Measurements from ENCODE around the gene LDB2.

The LDB2 gene

DNA sequence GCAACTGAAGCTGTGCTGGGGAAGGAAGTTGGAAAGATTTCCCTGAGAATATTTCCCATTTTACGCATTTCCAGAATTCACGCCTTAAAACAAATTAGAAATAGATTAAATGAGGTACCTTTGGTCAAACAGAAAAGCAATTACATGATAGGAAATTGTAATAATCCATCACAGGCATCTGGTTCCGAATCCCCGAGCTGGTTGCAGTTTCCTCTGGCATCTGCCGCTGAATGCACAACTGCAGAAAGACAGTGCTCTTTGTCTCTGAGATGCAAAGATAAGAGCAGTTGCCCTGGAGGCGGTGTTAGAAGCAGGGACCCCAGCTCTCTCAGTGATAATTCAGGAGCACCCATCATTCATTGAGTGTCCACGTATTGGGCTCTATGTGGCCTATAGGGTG is 224.4 kb downstream of the LDB2 start:
- DNase-seq (ENCODE audit: low read depth, low spot score): no peak
- no peak overlapping the region for H3K4me3 ChIP-seq (ENCODE audit: low read length)

DNA sequence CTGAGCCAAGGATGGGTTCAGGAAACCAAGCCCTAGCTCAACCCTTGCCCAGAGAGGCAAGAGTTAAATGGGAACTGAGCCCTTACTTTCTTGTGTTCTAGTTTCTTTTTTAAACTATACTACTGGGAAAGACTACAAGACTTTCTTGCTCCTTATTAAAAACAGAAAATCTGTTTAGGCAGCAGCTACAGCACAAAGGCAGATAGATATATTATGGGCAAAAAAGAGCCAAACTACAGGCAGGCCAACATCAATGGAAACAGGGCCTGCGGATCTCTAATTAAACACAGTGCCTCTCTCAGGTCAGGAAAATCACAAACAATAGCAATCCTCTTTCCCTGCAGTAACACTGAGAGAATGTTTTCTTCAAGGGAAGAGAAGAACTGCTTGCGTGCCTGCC is 226.0 kb downstream of the LDB2 start:
- no peak overlapping the region for H3K4me3 ChIP-seq (ENCODE audit: low read length)
- DNase-seq (ENCODE audit: low read depth, low spot score): no peak

GRCh38 chr4:16671741-16672140 is 226.7 kb downstream of the LDB2 start:
- no peak overlapping the region for H3K4me3 ChIP-seq (ENCODE audit: low read length)
- DNase-seq (ENCODE audit: low read depth, low spot score): no peak

GRCh38 chr4:16670727-16671126 is 227.7 kb downstream of the LDB2 start:
- no peak for DNase-seq (ENCODE audit: low read depth, low spot score)
- H3K4me3 ChIP-seq (ENCODE audit: low read length): no peak overlapping the region

DNA sequence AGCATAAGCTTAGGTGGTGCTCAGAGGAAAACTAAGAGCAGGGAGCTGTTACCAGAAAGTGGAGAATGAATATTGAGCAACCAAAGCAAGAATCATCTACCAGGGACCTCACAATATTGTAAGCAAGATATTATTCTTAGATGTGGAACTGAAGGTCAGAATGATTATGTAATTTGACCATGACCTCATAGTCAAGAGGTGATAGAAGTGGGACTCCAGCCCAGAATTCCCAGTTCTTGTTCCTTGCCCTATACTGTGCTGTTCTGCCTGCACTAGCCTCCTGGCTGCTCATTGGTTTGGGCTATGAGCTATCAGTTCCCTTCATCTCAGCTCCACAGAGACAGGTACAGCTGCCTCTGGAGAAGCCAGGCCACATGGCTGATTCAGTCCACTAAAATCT is 229.4 kb downstream of the LDB2 start:
- H3K4me3 ChIP-seq (ENCODE audit: low read length): no peak overlapping the region
- DNase-seq (ENCODE audit: low read depth, low spot score): no peak

DNA sequence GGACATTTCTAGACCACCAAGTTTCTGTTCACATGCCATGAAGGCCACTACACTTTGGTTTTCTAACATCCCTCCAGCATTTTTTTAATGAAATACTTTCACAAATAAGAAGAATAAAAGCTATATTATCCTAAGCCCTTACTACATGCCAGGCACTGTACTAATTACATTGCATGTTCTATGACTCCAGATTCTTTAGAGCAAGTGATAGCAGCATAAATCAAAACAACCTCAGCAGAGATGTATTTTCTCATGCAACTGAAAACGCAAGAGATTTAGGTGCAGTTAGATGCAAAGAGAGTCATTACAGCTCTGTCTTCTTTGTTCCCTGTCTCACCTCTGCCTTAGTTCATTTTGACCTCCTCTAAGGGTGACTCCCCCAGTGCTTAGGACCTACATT is 230.0 kb downstream of the LDB2 start:
- no peak overlapping the region for H3K4me3 ChIP-seq (ENCODE audit: low read length)
- DNase-seq (ENCODE audit: low read depth, low spot score): no peak

DNA sequence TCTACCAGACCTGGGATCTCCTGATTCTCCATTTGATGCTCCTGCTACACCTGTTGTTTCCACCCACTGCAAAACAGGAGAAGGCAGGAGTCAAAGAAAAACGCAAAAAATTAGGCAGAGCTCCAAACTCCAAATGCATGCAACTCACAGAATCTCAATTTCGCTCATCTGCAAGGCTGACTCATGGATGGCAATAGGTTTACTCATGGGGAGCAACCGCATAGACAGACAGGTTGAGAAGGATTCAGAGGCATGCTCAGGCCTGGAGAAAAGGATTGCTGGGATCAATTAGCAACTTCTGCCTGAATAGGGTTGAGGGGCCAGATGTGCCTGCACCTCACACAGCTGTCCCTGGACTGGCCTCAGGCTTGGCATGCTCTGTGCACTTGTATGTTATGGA is 231.0 kb downstream of the LDB2 start:
- no peak for DNase-seq (ENCODE audit: low read depth, low spot score)
- H3K4me3 ChIP-seq (ENCODE audit: low read length): no peak overlapping the region

DNA sequence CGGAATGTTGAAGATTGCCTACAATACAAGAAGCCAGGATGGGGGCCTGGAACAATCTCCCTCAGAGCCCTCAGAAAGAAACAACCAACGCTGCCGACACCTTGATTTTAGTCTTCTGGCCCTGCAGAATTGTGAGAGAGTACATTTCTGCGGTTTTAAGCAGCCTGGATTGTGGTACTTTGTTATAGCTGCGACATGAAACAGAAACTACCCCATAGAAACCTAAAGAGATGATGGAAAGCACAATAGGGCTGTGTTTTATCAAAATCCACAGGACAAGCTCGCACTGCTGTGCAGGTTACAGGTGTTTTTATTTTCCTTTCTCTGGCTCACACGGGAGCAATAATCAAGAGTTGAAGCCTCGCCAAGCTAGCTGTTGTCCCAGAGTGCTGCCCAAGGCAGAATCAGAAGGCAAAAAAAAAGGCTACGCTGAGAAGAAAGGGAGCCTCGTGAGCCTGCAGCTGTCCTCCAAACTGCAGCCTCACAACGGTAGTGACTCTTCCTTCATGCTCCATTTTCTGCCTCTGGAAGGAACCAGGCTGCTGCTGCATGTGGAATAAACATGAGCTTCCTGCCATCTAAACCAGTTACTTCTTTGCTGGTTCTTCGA is 232.4 kb downstream of the LDB2 start:
- no peak for DNase-seq (ENCODE audit: low read depth, low spot score)
- H3K4me3 ChIP-seq (ENCODE audit: low read length): no peak overlapping the region

DNA sequence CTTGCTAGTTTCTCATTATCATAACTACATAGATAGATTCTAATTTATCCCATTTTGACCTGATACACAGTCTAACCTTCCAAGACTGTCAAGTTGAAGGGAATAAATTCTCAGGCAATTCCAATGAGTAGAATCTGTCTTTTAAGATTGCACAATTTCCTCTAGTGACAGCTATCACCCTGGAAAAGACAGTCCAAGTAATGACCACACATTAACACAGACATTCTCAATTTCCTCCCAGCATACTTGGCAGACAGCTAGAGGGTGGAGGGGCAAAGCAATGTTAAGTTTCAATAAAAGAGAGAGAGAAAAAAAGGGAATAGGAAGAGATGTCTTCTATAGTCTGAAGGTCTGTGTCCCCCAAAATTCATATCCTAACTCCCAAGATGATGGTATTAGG is 234.7 kb downstream of the LDB2 start:
- DNase-seq (ENCODE audit: low read depth, low spot score): no peak

DNA sequence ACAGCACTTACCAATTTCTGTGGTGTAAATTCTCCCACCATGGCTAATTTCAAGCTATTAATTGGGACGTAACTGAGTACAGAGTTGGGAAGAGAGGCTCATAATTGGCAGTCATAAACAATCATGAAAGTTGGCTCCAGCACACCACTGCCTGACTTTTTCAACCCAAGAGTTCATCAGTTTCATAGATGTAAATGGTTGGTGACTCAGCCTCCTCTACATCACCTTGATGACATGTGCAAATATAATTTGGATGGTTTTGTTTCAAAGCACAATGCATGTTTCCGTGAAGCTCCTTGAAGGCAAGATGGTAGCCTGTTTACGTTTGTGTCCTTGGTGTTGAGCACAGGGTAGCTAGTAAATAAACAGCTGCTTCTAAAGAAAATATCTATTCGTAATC is 235.1 kb downstream of the LDB2 start:
- no peak for DNase-seq (ENCODE audit: low read depth, low spot score)
- H3K4me3 ChIP-seq (ENCODE audit: low read length): no peak overlapping the region

More for the DNA sequence above, 234.7 kb downstream of the LDB2 start:
- H3K4me3 ChIP-seq (ENCODE audit: low read length): no peak overlapping the region

GRCh38 chr4:16661813-16662212 is 236.6 kb downstream of the LDB2 start:
- DNase-seq (ENCODE audit: low read depth, low spot score): no peak
- H3K4me3 ChIP-seq (ENCODE audit: low read length): no peak overlapping the region

DNA sequence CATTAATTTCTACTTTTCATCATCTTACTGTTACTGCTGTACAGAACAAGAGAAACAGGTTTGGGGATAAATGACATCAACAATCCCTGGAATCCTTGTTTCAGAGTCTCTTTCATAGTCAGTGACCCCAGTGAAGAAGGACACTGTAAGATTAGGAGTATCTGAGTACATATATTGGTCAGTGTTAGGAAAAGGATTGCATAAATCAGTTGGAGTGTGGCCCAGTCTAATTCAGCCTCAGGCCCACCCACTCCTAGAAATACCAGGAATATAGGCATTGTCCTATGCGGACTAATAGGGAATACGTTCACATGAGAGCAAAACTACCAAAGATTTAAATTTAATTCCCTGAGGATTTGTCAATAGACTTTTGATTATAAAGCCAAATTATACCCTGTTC is 237.8 kb downstream of the LDB2 start:
- no peak for DNase-seq (ENCODE audit: low read depth, low spot score)
- no peak overlapping the region for H3K4me3 ChIP-seq (ENCODE audit: low read length)

- no peak for DNase-seq (ENCODE audit: low read depth, low spot score)
- no peak overlapping the region for H3K4me3 ChIP-seq (ENCODE audit: low read length)
Observed at GRCh38 chr4:16659694-16660093, 238.8 kb downstream of the LDB2 start.

- DNase-seq (ENCODE audit: low read depth, low spot score): no peak
- H3K4me3 ChIP-seq (ENCODE audit: low read length): no peak overlapping the region
Observed at GRCh38 chr4:16659079-16659478, 239.4 kb downstream of the LDB2 start.

DNA sequence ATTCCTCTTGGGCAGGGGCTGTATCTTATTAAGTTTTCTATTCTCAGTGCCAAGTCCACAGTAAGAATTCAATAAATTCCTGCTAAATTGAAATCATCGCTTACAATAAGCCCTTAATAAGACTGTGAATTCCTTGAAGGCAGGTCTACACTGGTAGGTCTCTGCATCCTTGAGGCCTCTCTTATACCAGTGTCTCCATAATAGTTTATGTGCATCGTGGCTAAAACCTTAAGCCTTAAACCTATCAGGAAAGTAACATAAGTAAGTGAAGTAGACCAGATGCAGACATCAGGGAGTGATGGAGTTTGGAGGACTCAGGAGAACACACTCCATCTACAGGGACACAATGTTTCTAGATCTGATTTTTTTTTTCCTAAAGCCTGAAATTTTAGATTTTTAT is 240.3 kb downstream of the LDB2 start:
- no peak for DNase-seq (ENCODE audit: low read depth, low spot score)
- H3K4me3 ChIP-seq (ENCODE audit: low read length): no peak overlapping the region

GRCh38 chr4:16655111-16655510 is 243.3 kb downstream of the LDB2 start:
- H3K4me3 ChIP-seq (ENCODE audit: low read length): no peak overlapping the region
- DNase-seq (ENCODE audit: low read depth, low spot score): no peak

DNA sequence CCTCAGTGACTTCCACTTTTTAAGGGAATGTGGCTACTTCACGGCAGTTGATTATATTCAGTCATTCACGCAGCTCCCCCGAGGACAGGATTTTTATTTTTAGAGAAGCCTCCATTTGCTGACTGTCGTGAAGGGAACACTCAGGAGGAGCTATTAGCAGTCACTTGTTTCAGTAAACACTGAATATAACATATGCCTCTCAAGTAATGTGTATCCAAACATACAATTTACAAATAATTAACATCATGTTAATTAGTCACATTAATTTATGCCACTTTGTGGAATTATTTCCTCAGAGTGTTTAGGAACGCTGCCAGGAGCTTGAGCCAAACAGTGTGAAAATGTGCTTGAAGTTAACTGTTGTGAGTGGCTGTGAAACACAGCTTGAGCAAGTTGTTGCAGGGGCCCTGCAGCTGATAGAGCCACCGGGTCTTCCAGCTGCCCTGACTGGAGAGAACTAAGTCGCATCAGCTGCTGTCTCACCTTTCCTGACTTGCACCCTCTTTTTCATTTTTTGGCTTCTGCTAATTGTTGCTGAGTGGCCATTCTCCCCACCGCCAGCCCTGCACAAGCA is 245.6 kb downstream of the LDB2 start:
- no peak overlapping the region for H3K4me3 ChIP-seq (ENCODE audit: low read length)
- no peak for DNase-seq (ENCODE audit: low read depth, low spot score)

- DNase-seq (ENCODE audit: low read depth, low spot score): no peak
Observed at GRCh38 chr4:16646459-16646858, 252.0 kb downstream of the LDB2 start.

DNA sequence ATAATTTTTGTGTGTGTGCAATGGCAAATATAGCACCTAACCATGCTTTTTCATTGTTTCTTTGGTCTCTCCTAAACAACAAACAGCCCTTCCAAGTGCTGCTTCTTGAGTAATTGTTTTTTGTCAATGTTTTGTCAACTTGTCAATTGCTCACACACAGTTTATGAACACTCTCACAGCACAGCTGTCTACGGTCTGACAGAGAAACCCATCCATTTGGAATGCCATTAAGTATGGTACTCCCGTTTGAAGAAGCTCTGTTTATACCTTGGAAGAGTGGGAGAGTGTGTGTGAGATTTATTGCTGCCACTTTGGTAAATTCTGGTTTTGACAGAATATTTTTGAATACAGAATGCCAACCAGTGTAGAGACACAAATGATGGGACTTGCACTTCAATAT is 254.6 kb downstream of the LDB2 start:
- no peak for DNase-seq (ENCODE audit: low read depth, low spot score)
- no peak overlapping the region for H3K4me3 ChIP-seq (ENCODE audit: low read length)

More at GRCh38 chr4:16646459-16646858, 252.0 kb downstream of the LDB2 start:
- no peak overlapping the region for H3K4me3 ChIP-seq (ENCODE audit: low read length)

GRCh38 chr4:16642897-16643296 is 255.5 kb downstream of the LDB2 start:
- H3K4me3 ChIP-seq (ENCODE audit: low read length): no peak overlapping the region
- no peak for DNase-seq (ENCODE audit: low read depth, low spot score)

DNA sequence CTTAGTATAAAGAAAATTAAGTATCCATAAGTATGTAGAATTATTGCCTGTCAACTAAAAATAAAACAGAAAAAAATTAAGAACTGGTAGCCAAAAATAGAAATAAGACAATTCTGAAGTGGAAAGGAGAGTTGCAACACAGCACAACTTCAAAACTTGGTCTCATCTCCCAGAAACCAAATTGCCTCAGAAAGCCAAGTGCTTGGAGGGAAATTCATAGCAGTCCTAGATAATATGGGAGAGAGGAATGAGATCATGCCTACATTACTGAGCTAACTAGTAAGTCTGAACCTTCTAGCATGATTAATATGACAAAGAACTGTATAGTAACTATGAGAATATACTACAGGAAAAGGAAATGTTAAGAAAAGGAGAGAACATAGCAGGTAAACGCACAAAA is 256.5 kb downstream of the LDB2 start:
- H3K4me3 ChIP-seq (ENCODE audit: low read length): no peak overlapping the region
- DNase-seq (ENCODE audit: low read depth, low spot score): no peak

Measured in Jurkat, Clone E6-1 (cell line).